Fibroblast of skin of abdomen (primary cell): ENCODE measurements around the gene HCFC1.

Experiments
- DNase-seq: peaks from one replicate; pipeline ENCODE4 v3.0.0-alpha.2; 2013

The HCFC1 gene

DNA sequence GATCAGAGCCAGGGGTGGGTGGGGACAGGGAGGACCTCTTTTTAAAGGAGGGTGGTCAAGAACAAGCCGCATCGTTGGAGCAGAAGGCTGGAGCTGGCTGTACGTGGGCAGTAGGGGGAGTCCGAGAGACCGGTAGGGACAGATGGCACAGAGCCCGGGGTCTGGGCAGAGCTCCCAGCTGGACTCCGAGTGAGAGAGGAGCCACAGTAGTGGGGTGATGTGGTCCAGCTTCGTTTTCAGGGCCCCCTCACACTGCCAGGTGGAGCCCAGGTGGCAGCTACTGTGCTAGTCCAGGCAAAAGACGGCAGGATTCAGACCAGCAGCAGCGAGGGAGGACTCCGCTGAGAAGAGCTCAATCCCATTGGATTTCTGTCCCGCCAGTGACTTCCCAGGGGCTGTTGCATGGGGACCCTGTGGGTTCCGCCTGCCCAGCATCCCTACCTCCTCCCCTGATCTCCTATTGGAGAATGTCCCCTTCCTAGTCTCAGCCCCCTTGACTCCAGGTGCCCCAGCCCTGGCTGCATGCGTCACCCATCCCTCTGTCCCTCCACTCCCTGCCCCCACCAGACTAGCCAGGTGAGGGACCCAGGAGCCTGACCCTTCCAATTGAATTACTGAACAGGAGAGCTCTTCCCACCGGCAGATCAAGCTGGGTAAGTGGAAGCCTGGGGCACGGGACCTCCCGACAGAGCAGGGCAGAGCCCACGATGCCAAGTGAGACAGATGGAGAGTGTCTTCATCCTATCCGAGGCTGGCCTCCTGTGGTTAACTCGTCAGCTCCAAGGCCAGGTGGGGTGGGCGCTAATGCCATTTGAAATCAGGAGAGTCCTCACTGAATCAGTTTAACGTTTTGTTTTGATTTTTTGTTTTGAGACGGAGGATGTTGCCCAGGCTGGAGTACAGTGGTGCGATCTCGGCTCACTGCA is 48.4 kb downstream of the HCFC1 start:
- DNase-seq: peak; percentile 20

DNA sequence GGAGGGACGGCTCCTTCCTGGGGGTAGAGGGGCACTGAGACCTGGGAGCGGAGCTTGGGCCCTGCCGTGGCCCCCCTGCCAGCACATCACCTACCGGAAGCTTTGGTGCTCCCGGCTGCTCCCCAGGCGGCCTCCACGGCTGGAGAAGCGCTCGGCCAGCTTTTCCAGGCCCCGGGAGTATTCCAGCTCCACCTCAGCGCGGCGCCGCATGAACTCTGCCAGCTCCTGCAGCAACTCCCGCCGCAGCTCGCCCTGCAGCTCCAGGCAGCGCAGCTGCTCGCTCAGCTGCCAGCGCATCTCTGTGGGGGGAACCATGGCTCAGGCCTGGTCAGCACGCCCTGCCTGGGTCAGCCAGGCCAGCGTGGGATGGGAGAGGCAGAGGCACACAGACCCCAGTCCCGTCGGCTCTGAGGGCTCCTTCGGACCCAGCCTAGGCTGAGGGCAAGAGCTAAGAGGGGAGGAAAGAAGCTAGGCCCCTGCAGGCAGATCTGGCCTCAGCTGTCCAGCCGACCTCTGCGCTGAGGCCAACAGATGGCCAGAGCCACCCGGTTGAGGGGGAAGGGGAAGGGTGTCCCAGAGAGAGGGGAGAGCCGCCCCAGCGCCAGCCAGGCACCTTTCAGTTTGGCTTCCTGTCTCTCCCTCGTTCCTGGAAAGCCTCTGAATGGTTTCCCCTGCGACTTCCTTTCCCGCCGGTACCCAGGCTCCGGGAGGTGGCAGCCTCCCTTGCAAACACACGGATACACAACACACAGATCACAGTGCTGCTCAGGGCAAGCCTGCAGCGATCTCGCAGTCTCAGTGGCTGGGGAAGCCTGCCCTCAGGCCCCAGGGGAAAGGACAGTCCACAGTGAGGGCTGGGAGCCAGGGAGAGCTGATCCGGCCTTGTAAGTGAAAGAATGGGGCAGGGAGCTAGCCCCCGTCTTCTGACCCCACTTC is 49.8 kb downstream of the HCFC1 start:
- DNase-seq: peak; percentile 10

DNA sequence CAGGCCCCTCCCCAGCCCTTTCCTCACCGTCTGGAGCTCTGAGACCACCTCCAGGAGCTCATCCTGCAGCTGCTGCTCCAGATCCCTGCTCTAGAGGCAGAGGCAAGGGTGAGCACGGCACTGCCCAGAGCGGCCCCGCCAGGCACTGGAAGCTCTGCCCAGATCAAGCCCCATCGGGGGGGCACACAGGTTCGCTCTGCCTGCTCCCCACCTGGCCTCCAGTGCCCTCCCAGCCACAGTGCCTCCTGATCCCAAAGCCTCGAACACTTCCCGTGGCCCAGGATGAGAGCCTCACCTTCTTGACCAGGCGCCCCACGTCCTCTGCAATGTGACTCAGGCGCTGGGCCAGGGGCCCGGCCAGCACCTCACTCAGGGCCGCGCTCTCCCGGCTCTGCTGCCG is 50.5 kb downstream of the HCFC1 start:
- DNase-seq: no peak

DNA sequence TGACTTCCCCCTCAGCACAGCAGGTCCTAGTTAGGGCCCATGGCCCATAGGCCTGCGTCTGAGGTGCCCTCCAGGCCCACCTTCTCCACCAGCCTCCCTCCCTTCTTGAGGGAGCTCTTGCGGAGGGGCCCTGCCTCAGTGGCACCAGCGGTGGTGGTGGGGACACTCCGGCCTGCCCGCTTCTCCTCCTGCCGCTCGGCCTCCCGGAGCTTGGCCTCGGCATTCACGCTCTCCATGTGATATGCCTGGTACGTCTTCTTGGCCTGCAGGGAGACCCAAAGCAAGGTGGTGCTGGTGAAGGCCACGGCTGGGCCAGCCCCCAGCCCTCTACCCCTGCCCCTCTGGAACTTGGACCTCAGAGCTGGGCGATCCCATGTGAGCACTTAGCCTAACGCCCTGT is 51.1 kb downstream of the HCFC1 start:
- no peak for DNase-seq

DNA sequence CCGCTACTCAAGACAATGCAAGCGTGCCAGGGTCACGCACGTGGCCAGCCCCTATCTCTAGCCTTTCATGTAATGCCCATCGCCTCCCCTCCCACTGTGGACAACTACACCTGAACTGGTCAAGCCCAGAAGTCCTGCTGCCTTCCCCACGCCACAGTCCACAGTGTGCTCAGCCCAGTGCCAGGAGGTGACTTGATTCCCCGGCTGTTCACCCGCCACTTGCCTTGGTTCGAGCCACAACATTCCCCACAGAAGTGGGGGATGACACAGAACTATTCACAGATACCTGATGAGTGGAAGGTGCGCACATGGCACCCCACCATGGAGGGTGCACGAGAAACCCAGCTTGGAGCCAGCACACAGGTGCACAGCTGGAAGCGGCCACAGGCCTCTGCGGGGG is 52.3 kb downstream of the HCFC1 start:
- no peak for DNase-seq

DNA sequence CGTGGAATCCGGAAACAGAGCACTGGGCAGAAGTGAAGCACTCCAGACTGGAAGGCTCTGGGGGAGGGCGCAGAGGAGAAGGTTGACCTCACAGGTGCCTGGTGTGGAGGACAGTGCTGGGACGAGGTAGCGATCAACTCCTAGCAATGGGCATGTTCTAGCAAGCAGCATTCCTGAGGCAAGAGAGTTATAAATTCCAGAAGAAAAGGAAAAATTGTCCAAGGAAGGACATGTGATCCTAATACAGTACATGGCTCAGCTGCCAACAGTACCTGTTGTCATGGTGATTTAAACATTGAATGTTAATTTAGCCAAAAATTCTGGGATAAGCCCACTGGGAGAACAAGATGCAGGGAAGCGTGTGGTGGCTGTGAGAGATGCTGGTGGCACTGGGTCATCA is 53.7 kb downstream of the HCFC1 start:
- DNase-seq: no peak

DNA sequence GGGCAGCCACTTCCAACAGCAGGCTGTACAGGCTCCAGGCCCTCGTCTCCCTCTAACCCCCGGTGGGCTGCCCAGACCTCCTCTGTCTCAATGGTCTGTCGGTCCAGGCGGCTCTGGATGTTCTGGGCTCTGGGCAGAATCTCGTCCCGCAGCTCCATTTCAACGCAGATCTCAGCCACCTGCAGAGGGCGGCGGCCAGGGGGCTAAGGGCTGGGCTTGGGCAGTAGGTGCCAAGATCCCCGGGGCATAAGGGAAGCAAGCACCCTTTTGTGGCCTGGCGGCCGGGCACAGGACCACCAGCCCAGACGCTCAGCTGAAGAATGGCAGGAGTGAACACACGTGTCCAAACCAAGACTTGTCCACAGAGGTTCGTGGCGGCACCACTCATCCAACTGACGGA is 57.9 kb downstream of the HCFC1 start:
- no peak for DNase-seq

DNA sequence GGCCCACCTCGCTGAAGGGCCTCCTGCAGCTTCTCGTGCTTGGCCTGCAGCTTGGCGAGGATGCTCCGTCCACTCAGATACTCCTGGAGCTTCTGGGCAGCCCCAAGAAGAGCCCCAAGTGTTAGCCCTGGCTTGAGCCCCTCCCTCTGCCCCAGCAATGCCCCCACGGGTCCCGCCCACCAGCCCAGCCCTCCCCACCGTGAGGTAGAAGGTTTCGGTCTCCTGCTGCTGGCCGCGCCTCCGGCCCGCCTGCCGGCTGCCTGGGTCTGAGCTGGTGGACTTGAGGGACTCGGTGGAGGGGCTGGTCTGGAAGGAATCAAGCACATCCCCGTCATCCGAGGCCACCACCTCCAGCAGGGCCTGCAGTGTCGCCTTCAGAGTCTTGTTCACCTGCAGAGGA is 58.4 kb downstream of the HCFC1 start:
- DNase-seq: no peak

DNA sequence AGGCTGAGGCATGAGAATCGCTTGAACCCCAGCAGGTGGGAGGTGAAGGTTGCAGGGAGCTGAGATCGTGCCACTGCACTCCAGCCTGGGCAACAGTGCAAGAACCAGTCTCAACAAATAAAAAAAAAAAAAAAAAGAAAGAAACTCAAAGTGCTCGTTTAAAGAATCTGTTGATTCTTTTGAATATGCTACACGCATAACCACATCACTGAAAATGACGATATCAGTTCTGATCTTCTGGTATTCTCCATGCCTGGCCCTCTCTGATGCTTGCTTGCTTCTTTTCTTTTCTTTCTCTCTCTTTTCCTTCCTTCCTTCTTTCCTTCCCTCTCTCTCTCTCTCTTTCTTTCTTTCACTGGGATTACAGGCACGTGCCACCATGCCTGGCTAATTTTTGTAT is 59.8 kb downstream of the HCFC1 start:
- DNase-seq: no peak

DNA sequence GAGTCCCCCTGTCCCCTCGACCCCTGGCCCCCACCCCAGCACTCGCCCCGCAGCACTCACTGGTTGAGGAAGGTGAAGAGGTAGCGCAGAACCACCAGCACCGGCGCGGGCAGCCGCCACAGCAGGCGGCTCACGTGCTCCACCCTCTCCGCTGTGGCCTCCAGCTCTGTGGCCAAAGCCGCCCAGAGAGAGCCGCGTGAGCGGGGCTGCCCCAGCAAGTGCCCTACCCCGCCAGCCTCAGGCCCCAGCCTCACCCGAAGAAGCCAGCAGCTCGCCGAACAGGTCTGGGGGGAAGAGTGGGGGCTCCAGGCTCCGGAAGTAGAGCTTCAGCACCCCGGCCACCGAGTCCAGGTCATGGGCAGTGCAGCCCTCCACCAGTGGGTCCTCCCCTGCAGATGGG is 61.2 kb downstream of the HCFC1 start:
- DNase-seq: no peak

DNA sequence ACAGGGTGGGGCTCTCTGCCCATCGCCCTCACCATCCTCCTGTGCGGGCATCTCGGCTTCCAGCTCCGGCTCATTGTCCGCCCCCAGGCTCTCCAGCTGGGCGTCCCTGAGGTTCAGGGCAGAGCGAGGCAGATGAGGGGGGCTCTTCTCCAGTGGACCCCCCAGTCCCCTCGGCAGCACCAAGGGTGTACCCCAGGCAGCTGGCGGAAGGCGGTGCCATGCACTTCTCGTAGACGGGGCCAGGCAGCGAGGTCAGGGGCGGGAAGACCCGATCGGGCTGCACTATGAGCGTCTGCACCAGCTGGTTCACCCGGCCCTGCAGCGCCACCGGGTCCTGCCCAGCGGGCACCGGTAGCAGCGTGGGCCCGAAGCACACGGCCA is 61.6 kb downstream of the HCFC1 start:
- no peak for DNase-seq

DNA sequence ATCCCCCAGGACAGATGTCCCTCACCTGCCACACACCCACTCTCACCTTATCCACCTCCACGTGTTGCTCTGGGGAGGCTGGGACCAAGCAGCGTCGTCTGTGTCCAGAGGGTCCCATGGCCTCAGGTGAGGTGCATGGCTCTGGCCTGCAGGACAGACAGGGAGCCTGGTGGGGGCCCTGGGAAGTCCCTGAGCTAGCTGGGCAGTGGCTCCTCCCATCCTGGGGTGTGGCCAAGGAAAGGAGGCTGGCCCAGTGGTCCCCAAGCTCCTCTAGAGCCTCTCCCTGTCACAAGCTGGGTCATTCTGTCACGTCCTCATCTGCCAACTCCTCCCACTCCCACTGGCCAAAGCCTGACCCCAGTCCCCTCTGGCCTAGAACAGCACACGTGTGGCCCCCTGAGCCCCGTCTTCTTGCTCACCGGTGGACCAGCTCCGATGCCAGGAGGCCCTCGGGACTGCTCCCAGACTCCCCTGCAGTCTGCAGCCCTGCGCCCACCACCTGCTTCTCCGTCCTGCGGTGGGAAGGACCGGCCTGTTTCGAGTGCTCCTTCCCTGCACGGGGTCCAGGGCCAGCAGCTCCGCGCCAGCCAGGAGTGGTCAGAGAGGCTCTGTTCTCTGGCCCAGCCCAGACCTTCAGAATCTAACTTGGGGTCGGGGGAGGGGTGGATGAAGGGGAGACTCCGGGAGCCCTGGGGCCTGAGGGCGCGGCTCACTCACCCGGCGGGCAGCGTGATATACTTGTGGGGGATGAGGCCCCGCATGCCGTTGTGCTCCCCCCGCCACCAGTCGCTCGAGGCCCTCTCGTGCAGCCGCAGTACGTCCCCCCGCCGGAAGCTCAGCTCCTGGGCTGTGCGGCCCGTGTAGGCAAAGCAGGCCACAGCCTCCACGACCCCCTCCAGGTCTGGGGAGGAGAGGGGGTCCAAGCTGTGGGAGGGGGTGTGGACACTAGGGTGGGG is 62.3 kb downstream of the HCFC1 start:
- DNase-seq: no peak

DNA sequence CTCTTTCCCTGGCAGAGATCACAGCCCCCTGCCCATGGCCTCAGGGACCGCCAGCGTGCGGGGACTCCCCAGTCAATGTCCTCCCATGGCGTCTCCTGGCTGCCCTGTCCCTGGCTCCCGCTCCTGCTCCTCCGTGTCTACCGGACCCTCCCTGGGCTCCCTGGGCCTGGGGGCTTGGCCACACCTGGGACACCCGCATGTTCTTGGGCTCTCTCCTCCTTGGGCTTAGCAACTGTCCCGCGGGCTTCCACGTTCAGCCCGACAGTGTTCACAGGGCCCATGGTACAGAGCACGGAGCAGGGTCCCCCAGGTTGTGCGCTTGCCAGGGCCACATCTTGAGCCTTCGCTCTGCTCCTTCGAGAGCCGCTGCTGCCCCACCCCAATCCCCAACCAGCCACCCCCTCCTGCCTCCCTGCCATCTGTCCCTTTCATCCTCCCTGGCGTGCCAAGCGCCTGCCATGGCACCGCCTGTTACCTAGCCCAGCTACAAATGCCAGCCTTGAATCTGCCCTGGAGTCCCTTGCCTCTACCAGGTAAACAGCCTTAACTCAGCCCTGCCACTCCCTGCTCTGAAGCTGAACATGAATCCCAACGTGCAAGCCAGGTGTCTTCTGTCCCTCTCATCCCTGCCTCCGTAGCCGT is 63.3 kb downstream of the HCFC1 start:
- no peak for DNase-seq

DNA sequence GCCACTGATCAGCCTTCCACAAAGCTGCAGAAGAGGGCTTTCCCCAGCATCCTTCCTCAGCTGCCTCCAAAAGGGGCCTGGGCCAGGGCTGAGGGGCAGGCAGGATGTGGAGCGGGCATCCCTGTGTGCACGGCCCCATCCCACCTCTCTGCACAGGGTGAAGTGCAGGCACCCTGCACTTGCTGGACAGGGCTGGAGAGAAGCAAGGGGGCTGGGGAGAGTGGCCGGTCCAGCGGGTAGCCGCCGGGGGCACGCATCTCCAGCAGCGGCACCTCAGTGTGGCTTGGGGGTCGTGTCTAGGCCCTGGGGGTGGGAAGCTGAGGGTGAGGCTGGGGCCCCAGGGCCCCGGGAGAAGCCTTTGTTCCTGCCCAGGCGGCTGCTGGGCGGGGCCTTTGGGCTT is 64.2 kb downstream of the HCFC1 start:
- DNase-seq: no peak

DNA sequence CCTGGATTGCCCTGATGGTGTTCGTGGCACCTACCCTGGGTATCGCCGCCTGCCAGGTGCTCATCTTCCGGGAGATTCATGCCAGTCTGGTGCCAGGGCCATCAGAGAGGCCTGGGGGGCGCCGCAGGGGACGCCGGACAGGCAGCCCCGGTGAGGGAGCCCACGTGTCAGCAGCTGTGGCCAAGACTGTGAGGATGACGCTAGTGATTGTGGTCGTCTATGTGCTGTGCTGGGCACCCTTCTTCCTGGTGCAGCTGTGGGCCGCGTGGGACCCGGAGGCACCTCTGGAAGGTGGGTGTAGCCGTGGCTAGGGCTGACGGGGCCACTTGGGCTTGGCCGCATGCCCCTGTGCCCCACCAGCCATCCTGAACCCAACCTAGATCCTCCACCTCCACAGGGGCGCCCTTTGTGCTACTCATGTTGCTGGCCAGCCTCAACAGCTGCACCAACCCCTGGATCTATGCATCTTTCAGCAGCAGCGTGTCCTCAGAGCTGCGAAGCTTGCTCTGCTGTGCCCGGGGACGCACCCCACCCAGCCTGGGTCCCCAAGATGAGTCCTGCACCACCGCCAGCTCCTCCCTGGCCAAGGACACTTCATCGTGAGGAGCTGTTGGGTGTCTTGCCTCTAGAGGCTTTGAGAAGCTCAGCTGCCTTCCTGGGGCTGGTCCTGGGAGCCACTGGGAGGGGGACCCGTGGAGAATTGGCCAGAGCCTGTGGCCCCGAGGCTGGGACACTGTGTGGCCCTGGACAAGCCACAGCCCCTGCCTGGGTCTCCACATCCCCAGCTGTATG is 65.3 kb downstream of the HCFC1 start:
- no peak for DNase-seq

DNA sequence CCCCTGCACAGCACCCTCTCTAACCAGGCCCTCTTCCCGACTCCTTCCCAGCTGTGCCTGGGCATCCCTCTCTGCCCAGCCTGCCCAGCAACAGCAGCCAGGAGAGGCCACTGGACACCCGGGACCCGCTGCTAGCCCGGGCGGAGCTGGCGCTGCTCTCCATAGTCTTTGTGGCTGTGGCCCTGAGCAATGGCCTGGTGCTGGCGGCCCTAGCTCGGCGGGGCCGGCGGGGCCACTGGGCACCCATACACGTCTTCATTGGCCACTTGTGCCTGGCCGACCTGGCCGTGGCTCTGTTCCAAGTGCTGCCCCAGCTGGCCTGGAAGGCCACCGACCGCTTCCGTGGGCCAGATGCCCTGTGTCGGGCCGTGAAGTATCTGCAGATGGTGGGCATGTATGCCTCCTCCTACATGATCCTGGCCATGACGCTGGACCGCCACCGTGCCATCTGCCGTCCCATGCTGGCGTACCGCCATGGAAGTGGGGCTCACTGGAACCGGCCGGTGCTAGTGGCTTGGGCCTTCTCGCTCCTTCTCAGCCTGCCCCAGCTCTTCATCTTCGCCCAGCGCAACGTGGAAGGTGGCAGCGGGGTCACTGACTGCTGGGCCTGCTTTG is 66.0 kb downstream of the HCFC1 start:
- no peak for DNase-seq

DNA sequence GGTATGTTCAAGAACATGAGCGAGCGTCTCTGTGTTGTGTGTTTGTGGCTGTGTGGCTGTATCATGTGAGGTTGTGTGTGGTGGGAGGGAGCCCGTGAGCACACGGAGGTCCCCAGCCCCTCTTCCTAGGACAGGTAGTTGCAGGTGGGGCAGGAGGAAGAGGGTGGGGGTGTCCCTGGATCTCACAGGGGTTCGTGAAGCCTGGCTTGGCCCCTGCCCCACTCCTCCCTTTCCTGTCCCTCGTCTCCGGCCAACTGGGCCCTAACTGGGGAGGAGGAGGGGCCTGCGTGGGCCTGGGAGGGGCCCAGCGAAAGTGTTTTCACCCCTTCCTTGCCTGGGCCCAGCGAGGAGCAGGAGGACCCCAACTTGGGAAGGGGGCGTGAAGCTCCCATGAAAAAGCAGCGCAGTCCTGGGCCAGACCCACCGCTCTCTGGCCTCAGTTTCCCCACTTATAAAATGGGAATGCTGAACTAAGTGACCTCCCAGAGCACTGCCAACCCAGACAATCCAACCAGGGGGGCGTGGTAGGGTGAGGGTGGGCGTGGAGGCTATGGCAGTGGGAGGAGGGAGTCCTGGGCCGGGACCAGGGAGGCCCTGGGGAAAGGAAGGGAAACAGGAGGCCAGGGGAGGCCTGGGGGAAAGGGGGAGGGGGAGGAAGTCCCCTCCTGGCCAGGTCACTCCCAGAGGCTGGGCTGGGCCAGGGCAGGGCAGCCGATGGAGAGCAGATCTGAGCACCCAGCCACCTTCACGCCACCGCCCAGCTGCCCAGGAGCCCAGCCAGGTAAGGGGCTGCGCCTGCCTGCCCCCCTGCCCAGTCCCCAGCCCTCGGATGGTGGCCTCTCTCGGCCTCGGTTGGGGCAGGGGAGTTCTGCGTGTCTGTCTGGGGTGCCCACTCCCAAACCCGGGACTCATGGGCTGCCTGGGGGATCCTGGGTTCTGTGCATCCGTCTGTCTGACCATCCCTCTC is 67.3 kb downstream of the HCFC1 start, which contains the start of gene AVPR2:
AVPR2 (plus strand) TSS at position 683 of the 967 bp plus-strand sequence. CDS start 473 bp downstream, outside the sequence.
- no peak for DNase-seq

DNA sequence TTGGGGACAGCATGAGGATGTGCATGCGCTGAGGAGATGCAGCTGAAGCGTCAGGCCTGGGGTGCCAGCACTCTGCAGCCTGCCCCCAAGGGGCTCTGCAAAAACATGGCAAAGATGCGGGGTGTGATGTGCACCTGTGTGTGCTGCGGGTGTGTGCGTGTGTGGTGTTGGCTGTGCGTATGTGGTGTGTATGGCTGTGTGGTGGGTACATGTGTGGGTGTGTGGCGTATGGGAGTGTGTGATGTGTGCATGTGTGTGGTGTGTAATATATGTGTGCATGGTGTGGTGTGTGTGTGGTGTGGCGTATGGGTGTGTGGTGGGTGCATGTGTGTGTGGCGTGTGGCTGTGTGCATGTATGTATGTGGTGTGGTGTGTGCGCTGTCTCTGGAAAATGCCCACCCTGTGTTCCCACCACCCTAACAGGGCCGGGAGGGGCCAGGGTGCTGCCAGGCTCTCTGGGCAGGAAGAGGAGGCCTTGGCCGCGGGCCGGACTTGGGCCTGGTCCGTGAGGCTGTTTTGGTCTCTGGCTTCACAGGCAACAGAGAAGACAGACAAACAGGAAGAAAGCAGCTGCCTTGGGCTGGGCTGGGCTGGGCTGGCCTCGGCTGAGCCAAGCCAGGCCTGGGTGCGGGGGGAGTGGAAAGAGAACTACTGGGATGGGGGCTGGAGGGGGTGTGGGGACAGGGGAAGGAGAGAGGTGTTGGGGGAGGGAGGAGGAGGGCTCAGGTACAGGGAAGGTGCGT is 68.2 kb downstream of the HCFC1 start:
- DNase-seq: no peak
